HG03460 (cell line): Measurements from ENCODE around the gene CDC5L.
A peak's percentile ranks its signal among the peaks of the same experiment; 100 is the strongest.

Experiments used
- ATAC-seq: cut with Tn5 transposase; IDR thresholded peaks from one replicate; pipeline ENCODE4 v1.9.1; 2021; ENCODE audit not compliant: unreplicated experiment

The CDC5L gene

DNA sequence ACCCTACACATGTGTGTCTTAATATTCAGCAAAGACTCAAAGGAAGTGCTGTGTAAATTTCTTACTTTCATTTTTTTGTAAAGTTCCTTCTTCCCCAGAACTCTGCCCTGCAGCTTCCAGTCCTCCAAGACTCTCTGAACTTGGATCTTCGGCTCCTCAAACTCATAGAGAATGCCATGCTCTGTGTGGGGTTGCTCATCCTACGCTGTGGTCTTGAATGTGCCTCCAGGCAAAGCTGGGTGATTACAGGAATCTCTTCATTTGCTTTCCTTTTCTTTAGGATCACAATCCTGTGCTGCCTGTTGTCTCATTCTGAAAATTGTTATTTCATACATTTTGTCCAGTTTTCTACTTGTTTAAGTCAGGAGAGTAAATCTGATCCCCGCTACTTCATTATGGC, 14.5 kb upstream of the CDC5L start:
- no peak for ATAC-seq

- ATAC-seq, result no peak
Measured at GRCh38 chr6:44373787-44374186, 13.7 kb upstream of the CDC5L start.

DNA sequence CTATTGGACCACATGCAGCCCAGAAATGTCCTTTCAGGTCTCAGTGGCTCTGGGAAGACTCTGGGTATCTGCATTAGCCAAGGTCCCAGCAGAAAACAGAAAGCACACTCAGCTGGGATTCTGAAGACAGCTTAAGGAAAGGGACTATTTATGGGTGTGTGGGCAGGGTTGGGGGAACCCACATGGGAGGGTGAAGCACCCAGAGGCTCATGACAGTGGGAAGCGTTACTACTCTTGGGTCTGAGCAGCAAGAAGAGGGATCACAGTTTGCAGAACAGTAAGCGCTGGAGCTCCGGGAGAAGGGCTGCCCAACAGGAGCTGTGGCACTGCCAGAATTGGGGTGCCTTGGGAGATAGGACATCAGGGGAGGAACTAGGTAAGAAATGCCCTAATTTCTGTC, 12.4 kb upstream of the CDC5L start:
- no peak for ATAC-seq

- no peak for ATAC-seq
Measured at GRCh38 chr6:44377484-44377883, 10.0 kb upstream of the CDC5L start.

DNA sequence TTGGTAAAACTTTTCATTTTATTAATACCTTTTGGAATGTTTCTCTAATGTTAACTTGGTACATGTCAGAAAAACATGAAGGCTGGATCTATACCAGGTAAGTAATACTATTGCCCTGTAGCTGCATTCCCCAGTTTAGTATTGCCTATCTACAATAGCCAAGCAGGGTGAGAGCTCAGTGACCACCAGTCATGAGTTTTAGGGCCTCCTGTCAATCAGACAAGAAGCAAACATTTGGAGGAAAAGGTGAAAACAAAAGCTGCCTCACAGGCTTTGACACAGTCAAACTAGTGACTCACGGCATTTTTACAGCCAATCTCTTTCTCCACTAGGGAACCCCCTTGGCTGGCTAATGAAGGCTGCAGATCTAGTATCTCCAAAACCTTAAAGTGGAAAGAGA, 9.5 kb upstream of the CDC5L start:
- ATAC-seq, result no peak

DNA sequence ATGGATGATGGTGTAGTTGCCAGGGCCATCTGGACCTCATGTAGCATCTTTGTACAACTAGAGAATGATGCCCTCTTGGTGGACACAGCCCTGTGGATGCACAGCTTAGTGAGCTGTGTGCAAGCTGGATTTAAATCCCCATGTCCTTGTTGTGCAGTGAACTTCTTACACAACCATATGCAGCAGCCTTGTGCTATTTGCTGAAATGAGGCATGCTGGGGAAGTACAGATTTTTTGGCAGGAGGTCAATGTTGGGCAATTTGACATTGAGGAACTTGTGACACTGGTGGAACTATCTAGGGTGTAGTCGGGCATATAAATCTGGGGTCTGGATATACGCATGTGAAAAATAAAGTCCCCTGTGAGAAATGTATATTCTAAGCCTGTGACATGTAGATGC, 5.8 kb upstream of the CDC5L start:
- no peak for ATAC-seq

GRCh38 chr6:44386364-44386928, 1.1 kb upstream of the CDC5L start:
- ATAC-seq, result no peak

DNA sequence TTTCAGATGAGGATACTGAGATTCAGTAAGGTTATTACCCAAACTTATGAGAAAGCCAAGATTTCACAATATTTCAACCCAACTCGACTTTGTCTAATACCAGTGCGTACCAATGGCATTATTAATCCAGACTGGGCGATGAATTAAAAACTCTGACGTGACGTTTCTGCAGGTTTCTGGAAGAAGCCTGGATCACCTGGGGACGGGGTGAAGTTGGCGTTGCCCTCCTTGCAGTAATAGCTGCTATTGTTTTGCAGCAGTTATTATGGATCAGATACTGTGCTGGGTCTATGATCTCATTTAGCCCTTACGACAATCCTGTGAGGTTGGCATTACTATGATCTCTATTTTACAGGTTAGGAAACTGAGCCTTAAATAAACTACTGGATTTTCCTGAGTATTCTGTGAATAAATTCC, 569 bp upstream of the CDC5L start:
- ATAC-seq, result no peak

DNA sequence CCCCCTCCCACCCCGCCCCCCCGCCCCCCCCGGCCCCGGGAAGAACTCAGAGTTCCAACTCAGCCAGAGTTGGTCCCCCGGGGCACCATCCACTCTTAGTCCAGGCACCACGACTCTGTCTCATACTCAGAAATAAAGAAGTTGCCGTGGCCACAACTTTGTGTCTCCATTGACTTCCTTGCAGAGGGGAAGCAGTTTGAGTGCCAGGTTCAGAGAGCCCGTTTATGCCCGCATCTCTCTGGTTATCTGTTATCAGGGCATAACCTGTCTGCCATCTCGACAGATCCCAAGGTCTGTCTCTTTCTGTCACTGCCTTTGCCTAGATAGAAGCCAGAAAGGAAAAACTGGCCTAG, 605 bp downstream of the CDC5L start:
- peak; percentile 2 for ATAC-seq

GRCh38 chr6:44388887-44389286, 1.4 kb downstream of the CDC5L start:
- ATAC-seq, result no peak

- ATAC-seq, result no peak
Measured at GRCh38 chr6:44390158-44390683, 2.7 kb downstream of the CDC5L start.

GRCh38 chr6:44395501-44395900, 8.0 kb downstream of the CDC5L start:
- ATAC-seq, result no peak

- no peak for ATAC-seq
Measured at GRCh38 chr6:44396968-44397367, 9.5 kb downstream of the CDC5L start.

GRCh38 chr6:44397424-44398164, 10.1 kb downstream of the CDC5L start:
- no peak for ATAC-seq

- ATAC-seq, result no peak
Measured at GRCh38 chr6:44399991-44400390, 12.5 kb downstream of the CDC5L start.

- no peak for ATAC-seq
Measured at GRCh38 chr6:44400572-44400971, 13.1 kb downstream of the CDC5L start.

- ATAC-seq, result no peak
Measured at GRCh38 chr6:44401138-44401537, 13.6 kb downstream of the CDC5L start.

DNA sequence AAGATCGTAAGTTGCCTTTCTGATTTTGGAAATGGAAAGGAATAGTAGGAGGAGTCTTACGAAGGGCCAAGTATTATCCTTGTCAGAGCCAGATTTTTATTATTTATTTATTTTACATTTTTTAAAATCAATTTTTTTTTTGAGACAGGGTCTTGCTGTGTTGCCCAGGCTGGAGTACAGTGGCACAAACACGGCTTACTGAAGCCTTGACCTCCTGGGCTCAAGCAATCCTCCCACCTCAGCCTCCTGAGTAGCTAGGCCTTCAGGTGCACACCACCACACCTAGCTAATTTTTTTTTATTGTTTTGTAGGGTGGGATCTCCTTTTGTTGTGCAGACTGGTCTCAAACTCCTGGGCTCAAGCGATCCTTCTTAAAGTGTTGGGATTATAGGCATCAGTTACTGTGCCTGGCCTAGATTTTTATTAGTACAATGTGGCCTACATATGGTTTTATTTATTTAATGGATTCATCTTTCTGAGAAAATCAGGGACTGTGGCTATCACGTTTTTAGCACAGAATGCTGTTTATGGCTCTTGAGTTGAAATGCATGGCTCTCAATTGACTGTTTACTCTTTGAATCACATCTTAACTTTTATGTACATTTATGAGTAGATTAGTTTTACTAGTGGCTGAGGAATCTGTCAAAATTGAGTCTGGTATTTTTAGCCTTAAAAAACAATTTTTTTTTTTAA, 16.7 kb downstream of the CDC5L start:
- ATAC-seq, result no peak

DNA sequence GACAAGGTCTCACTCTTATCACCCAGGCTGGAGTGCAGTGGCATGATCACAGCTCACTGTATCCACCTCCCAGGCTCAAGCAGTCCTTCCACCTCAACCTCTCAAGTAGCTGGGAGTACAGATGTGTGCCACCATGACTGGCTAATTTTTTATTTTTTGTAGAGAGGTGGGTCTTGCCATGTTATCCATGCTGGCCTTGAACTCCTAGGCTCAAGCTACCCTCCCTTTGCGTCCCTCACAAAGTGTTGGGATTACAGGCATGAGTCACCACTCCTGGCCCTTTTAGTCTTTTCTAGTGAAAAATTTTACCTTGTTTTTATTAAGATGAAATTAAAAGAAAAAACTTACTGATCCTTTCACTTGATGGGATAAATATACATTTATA, 17.2 kb downstream of the CDC5L start:
- no peak for ATAC-seq

DNA sequence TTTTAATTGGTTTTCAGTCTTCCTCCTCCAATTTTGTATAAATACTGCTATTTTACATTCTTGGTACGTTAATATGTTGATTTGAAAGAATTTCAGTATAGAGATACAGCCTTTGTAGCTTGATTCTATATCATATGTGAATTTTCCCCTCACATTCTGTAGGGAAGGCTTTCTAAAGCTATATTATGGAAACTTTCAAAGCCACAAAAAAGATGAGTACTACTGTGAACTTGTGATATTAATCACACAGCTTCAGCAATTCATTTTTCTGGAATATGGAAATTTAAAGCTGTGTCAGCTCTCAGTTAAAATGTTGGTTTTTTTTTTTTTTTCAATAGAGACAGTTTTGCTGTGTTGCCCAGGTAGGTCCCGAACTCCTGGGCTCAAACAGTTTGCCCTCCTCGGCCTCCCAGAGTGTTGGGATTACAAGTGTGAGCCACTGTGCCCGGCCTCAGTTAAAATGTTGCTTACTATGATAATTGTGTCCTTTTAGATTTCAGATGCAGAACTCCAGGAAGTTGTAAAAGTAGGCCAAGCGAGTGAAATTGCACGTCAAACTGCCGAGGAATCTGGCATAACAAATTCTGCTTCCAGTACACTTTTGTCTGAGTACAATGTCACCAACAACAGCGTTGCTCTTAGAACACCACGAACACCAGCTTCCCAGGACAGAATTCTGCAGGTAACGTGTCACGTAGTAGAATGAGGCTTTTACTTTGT, 20.6 kb downstream of the CDC5L start:
- no peak for ATAC-seq

- no peak for ATAC-seq
Measured at GRCh38 chr6:44409207-44409794, 21.8 kb downstream of the CDC5L start.
